Measurements from ENCODE around the gene C1orf141. TPM values are rescaled to one million over a fixed set of nuclear protein-coding genes. Genes with fewer than 3 reads are reported as not detected.

The C1orf141 gene
- total RNA-seq, 2 donors from 2014 or later = not detected

GRCh38 chr1:67059346-67059745 lies 75.4 kb downstream of the C1orf141 start:
- Histone ChIP-seq H3K27me3 (no peaks in the 10 kb centered on the region), H3K9me3 (no peaks in the 10 kb centered on the region), H3K4me3 (no peak overlapping the region), H3K27ac (no peak overlapping the region), H3K4me1 (peaks cover 4% of the 10 kb centered on the region), H3K36me3 (replicated peaks in 1 of 2; ENCODE audit: insufficient read depth in 1 of 2, low read depth in 2 of 2) (no peaks in the 10 kb centered on the region)
- intact Hi-C loops (cut with DNase I) = no loop called here
- DNase-seq = no peak
- ATAC-seq = no peak
- 84 to 95% methylated on average over 1 of the region's 1 CpG for WGBS, 2 donors
- TF ChIP-seq POLR2A (IDR thresholded peaks at IDR 0.05) (no peak), CTCF (IDR thresholded peaks at IDR 0.05) (no peak)

- Histone ChIP-seq H3K4me3 (no peak overlapping the region), H3K27me3 (no peaks in the 10 kb centered on the region), H3K9me3 (no peaks in the 10 kb centered on the region), H3K4me1 (peaks cover 4% of the 10 kb centered on the region), H3K27ac (no peak overlapping the region), H3K36me3 (replicated peaks in 1 of 2; ENCODE audit: insufficient read depth in 1 of 2, low read depth in 2 of 2) (no peaks in the 10 kb centered on the region)
- TF ChIP-seq CTCF (IDR thresholded peaks at IDR 0.05) = no peak
- TF ChIP-seq POLR2A (IDR thresholded peaks at IDR 0.05) = no peak
- intact Hi-C loops (cut with DNase I) = no loop called here
- no peak for ATAC-seq
- WGBS, 2 donors = 64 to 76% methylated on average over 3 of the region's 3 CpGs
- no peak for DNase-seq
These were observed 76.0 kb downstream of the C1orf141 start for GRCh38 chr1:67058761-67059160.

GRCh38 chr1:67058242-67058641 lies 76.5 kb downstream of the C1orf141 start:
- no peak for DNase-seq
- Histone ChIP-seq H3K27me3 (no peaks in the 10 kb centered on the region), H3K9me3 (no peaks in the 10 kb centered on the region), H3K27ac (no peak overlapping the region), H3K36me3 (replicated peaks in 1 of 2; ENCODE audit: insufficient read depth in 1 of 2, low read depth in 2 of 2) (no peaks in the 10 kb centered on the region), H3K4me1 (peaks cover 4% of the 10 kb centered on the region), H3K4me3 (no peak overlapping the region)
- TF ChIP-seq CTCF (IDR thresholded peaks at IDR 0.05) (no peak), POLR2A (IDR thresholded peaks at IDR 0.05) (no peak)
- ATAC-seq = no peak
- intact Hi-C loops (cut with DNase I) = no loop called here
- 95 to 96% methylated on average over 1 of the region's 1 CpG for WGBS, 2 donors

GRCh38 chr1:67053785-67054772 lies 80.7 kb downstream of the C1orf141 start, which contains the start of gene SLC35D1:
Gene SLC35D1, minus strand, starts transcription at chr1:67054148. Its CDS starts 135 bp downstream, at chr1:67054013.
- H3K4me3 ChIP-seq = peak within 1 kb of the TSS; percentile 37 to 61
- DNase-seq (peak; percentile 66 to 77 (median 70)), ATAC-seq (peak; percentile 73)
- H3K36me3 ChIP-seq (replicated peaks in 1 of 2; ENCODE audit: insufficient read depth in 1 of 2, low read depth in 2 of 2) = no peaks in the 10 kb centered on the region
- no peaks in the 10 kb centered on the region for H3K27me3 ChIP-seq
- 1 to 2% methylated on average over 10 to 71 of the region's 73 CpGs for WGBS, 2 donors
- peaks cover 7% of the 10 kb centered on the region for H3K4me1 ChIP-seq
- intact Hi-C loops (cut with DNase I) = no loop called here
- peak; percentile 61 to 86 (median 82) for TF ChIP-seq POLR2A (IDR thresholded peaks at IDR 0.05)
- TF ChIP-seq CTCF (IDR thresholded peaks at IDR 0.05) = no peak
- H3K9me3 ChIP-seq = no peaks in the 10 kb centered on the region
- peak within 1 kb of the TSS; percentile 89 to 98 (median 94) for H3K27ac ChIP-seq
